Natural killer cell treated with Interleukin-12 subunit alpha and Interleukin-12 subunit beta and Interleukin-15 and Interleukin-18, amount 100 ng/mL, for 72 hours (primary cell): Measurements from ENCODE around the gene ZNF728. TPM values are rescaled to one million over a fixed set of nuclear protein-coding genes. Genes with fewer than 3 reads are reported as not detected.

ENCODE experiments used
- total RNA-seq, 2 donors: library from RNA; stranded (reverse); gene quantifications; one replicate each; pipeline ENCODE4 v1.2.3, GENCODE V29; 2022

Gene ZNF728
- total RNA-seq, 2 donors from 2014 or later: not detected

Other genes starting within 250 kb of the ZNF728 start
- under 1 TPM in 1 of 2 donors, not detected in 1; 0.05 TPM for gene ZNF99, start 219.0 kb downstream of the ZNF728 start, total RNA-seq
- not detected for gene ZNF723, start 170.9 kb downstream of the ZNF728 start, total RNA-seq
- 1 to 10 TPM in 1 of 2 donors, under 1 TPM in 1; 1.00 to 1.3 TPM for gene ZNF730, start 113.8 kb upstream of the ZNF728 start, total RNA-seq
- 10 to 100 TPM in 1 of 2 donors, 1 to 10 TPM in 1; 9.3 to 12.3 TPM for gene ZNF724, start 247.2 kb upstream of the ZNF728 start, total RNA-seq